HEK293 (cell line): ENCODE data around the gene TIAM2.

Experiments
- CTCF ChIP-seq: fragments of 450-650 bp; formaldehyde crosslinking; IDR thresholded peaks from 2 replicates; pipeline ENCODE4 v1.5.1; 2016; ENCODE audit warnings: missing biosample characterization, missing genetic modification characterization
- GLI2 ChIP-seq: fragments of 450-650 bp; formaldehyde crosslinking; IDR thresholded peaks from 2 replicates; pipeline ENCODE4; 2017; ENCODE audit warnings: missing biosample characterization, missing genetic modification characterization, low read depth, borderline replicate concordance
- ZNF624 ChIP-seq: fragments of 450-650 bp; formaldehyde crosslinking; IDR thresholded peaks from 2 replicates; pipeline ENCODE4 v1.5.1; 2017; ENCODE audit warnings: missing biosample characterization, missing genetic modification characterization

- TF ChIP-seq CTCF (tag by site-specific recombination) (no peak), GLI2 (tag by site-specific recombination) (no peak), ZNF624 (tag by site-specific recombination) (no peak)
Measured at GRCh38 chr6:155272353-155273232, 277.5 kb downstream of the TIAM2 start.
